H1 (cell line): ENCODE data around the gene HRH1. TPM values are rescaled to one million over a fixed set of nuclear protein-coding genes. Genes with fewer than 3 reads are reported as not detected.

Experiments used
- CTCF ChIA-PET: fragments of 300-600 bp; sonication (Branson Sonifier 250); formaldehyde crosslinking; loops from one replicate; lab custom pipeline; 2021; ENCODE audit not compliant: partially characterized antibody; lab: Charles Lee
- POLR2A ChIA-PET: fragments of 300-600 bp; sonication (Branson Sonifier 250); formaldehyde crosslinking; loops from one replicate; lab custom pipeline; 2021; ENCODE audit warnings: inconsistent platforms; ENCODE audit not compliant: partially characterized antibody; lab: Charles Lee
- DNase-seq, 2 experiments: peaks; one replicate each; pipeline versions ENCODE4 v3.0.0 to v3.0.0-alpha.2; 2010 to 2022; ENCODE audit warnings: low spot score in 2 of 2, low read depth in 1 of 2, mixed read lengths in 1 of 2
- FAIRE-seq: peaks from 2 replicates; lab custom pipeline; 2011; peaks lifted over from hg19 to GRCh38; lab: Jason Lieb, UNC
- H2AFZ ChIP-seq: 2 replicates; pipeline ENCODE4 v1.8.1; 2012; ENCODE audit warnings: low read length, inconsistent platforms
- H2AK5ac ChIP-seq: 2 replicates; pipeline ENCODE4 v1.6.1; 2013; ENCODE audit warnings: low read depth, low read length
- H2BK120ac ChIP-seq: replicated peaks from 2 replicates; pipeline ENCODE3; 2013; ENCODE audit warnings: low read depth, low read length, inconsistent platforms
- H2BK12ac ChIP-seq: 2 replicates; pipeline ENCODE4 v1.6.1; 2013; ENCODE audit warnings: low read depth, low read length
- H2BK15ac ChIP-seq: 2 replicates; pipeline ENCODE4 v1.6.1; 2013; ENCODE audit warnings: low read length
- H2BK20ac ChIP-seq: 2 replicates; pipeline ENCODE4 v1.6.1; 2013; ENCODE audit warnings: low read length
- H2BK5ac ChIP-seq: 2 replicates; pipeline ENCODE4 v1.6.1; 2013; ENCODE audit warnings: low read depth, low read length
- H3K14ac ChIP-seq: 2 replicates; pipeline ENCODE4 v1.6.1; 2013; ENCODE audit warnings: inconsistent platforms; ENCODE audit not compliant: insufficient read length
- H3K18ac ChIP-seq: 2 replicates; pipeline ENCODE4 v1.6.1; 2013; ENCODE audit warnings: low read length; ENCODE audit errors: extremely low read depth
- H3K23ac ChIP-seq: 2 replicates; pipeline ENCODE4 v1.6.1; 2013; ENCODE audit warnings: inconsistent platforms; ENCODE audit not compliant: insufficient read length
- H3K23me2 ChIP-seq: 2 replicates; pipeline ENCODE4 v1.6.1; 2013; ENCODE audit warnings: low read depth, low read length
- H3K27ac ChIP-seq: 2 replicates; pipeline ENCODE4 v1.6.1; 2011; ENCODE audit warnings: low read depth, low read length, inconsistent platforms
- H3K27me3 ChIP-seq, 4 experiments: replicated peaks in 1 of 4; 1 replicate in 1 of 4; 2 replicates in 3 of 4; pipeline versions ENCODE4 v1.6.1 to v1.8.1; 2011 to 2013; ENCODE audit warnings: low read length in 3 of 4, mild to moderate bottlenecking in 3 of 4, inconsistent platforms in 2 of 4, mixed read lengths in 2 of 4, moderate library complexity in 1 of 4; ENCODE audit not compliant: control insufficient read depth in 3 of 4, insufficient read depth in 3 of 4; ENCODE audit errors: extremely low read depth in 1 of 4
- H3K36me3 ChIP-seq, 4 experiments: 2 replicates each; pipeline versions ENCODE4 v1.6.1 to v1.8.1; 2011 to 2013; ENCODE audit warnings: mild to moderate bottlenecking in 4 of 4, low read length in 3 of 4, moderate library complexity in 2 of 4, control low read depth in 1 of 4, inconsistent platforms in 1 of 4; ENCODE audit not compliant: insufficient read depth in 4 of 4, control insufficient read depth in 2 of 4
- H3K4ac ChIP-seq: replicated peaks from 2 replicates; pipeline ENCODE3; 2013; ENCODE audit warnings: low read length, low read depth, mixed read lengths, inconsistent platforms; ENCODE audit not compliant: insufficient read length
- H3K4me1 ChIP-seq, 4 experiments: replicated peaks in 1 of 4; 1 replicate in 1 of 4; 2 replicates in 3 of 4; pipeline versions ENCODE4 v1.6.1 to v1.8.1; 2011 to 2013; ENCODE audit warnings: low read length in 3 of 4, inconsistent platforms in 2 of 4, mixed read lengths in 1 of 4; ENCODE audit not compliant: insufficient read depth in 4 of 4, control insufficient read depth in 3 of 4
- H3K4me2 ChIP-seq, 2 experiments: 2 replicates each; pipeline versions ENCODE4 v1.6.1 to v1.8.1; 2011 to 2013; ENCODE audit warnings: low read depth in 2 of 2, low read length in 2 of 2, control low read depth in 1 of 2, inconsistent platforms in 1 of 2, mild to moderate bottlenecking in 1 of 2; ENCODE audit not compliant: insufficient read depth in 1 of 2
- H3K4me3 ChIP-seq, 4 experiments: fragments of 200-600, 300-600 bp in 1 of 4; sonication (generic), shearing (Covaris generic), sonication (Bioruptor Twin) in 1 of 4; 2 replicates each; pipeline versions ENCODE4 v1.5.1 to v1.8.1; 2011 to 2016; ENCODE audit warnings: low read length in 4 of 4, low read depth in 3 of 4, control low read depth in 2 of 4, inconsistent platforms in 2 of 4, mild to moderate bottlenecking in 2 of 4, mixed read lengths in 1 of 4, moderate library complexity in 1 of 4; ENCODE audit not compliant: insufficient read depth in 2 of 4; ENCODE audit errors: extremely low read depth in 1 of 4
- H3K56ac ChIP-seq: replicated peaks from 2 replicates; pipeline ENCODE3; 2013; ENCODE audit warnings: low read depth, mild to moderate bottlenecking, mixed read lengths, low read length, inconsistent platforms; ENCODE audit not compliant: insufficient read length
- H3K79me1 ChIP-seq: 2 replicates; pipeline ENCODE4 v1.6.1; 2013; ENCODE audit warnings: low read depth, low read length, control low read depth
- H3K79me2 ChIP-seq, 2 experiments: 2 replicates each; pipeline versions ENCODE4 v1.6.1 to v1.8.1; 2012 to 2013; ENCODE audit warnings: low read length in 2 of 2, mild to moderate bottlenecking in 2 of 2, inconsistent platforms in 1 of 2; ENCODE audit not compliant: insufficient read depth in 2 of 2, control insufficient read depth in 1 of 2
- H3K9ac ChIP-seq, 4 experiments: replicated peaks in 1 of 4; 1 replicate in 1 of 4; 2 replicates in 3 of 4; pipeline versions ENCODE4 v1.6.1 to v1.8.1; 2011 to 2013; ENCODE audit warnings: low read depth in 3 of 4, low read length in 3 of 4, control low read depth in 2 of 4, mild to moderate bottlenecking in 2 of 4, moderate library complexity in 2 of 4, inconsistent platforms in 1 of 4; ENCODE audit errors: extremely low read depth in 1 of 4
- H3K9me3 ChIP-seq, 2 experiments: 2 replicates each; pipeline versions ENCODE4 v1.6.1 to v1.8.1; 2012 to 2013; ENCODE audit warnings: mild to moderate bottlenecking in 2 of 2, moderate library complexity in 2 of 2, control low read depth in 1 of 2, inconsistent platforms in 1 of 2, low read depth in 1 of 2, low read length in 1 of 2, mixed read lengths in 1 of 2; ENCODE audit not compliant: insufficient read depth in 2 of 2
- H4K20me1 ChIP-seq, 2 experiments: replicated peaks in 1 of 2; 2 replicates each; pipeline versions ENCODE3 to v1.8.1; 2011 to 2013; ENCODE audit warnings: inconsistent platforms in 2 of 2, low read length in 2 of 2, mild to moderate bottlenecking in 1 of 2; ENCODE audit not compliant: insufficient read depth in 2 of 2, control insufficient read depth in 1 of 2
- H4K5ac ChIP-seq: 2 replicates; pipeline ENCODE4 v1.6.1; 2013; ENCODE audit warnings: low read length, low read depth, mixed read lengths, inconsistent platforms; ENCODE audit not compliant: insufficient read length
- H4K8ac ChIP-seq: 2 replicates; pipeline ENCODE4 v1.8.0; 2013; ENCODE audit warnings: mild to moderate bottlenecking, moderate library complexity, low read length, inconsistent platforms; ENCODE audit not compliant: insufficient read depth; ENCODE audit errors: extremely low read depth
- H4K91ac ChIP-seq: replicated peaks from 2 replicates; pipeline ENCODE3; 2013; ENCODE audit warnings: low read length, mixed read lengths, inconsistent platforms; ENCODE audit not compliant: insufficient read length
- CREB1 ChIP-seq: IDR thresholded peaks from 2 replicates; pipeline ENCODE4 v1.6.1; 2012; ENCODE audit warnings: inconsistent platforms
- CTCF ChIP-seq, 3 experiments: IDR thresholded peaks; 1 replicate in 2 of 3; 2 replicates in 1 of 3; pipeline versions ENCODE4 v1.5.1 to v1.6.1; 2011; ENCODE audit warnings: low read length in 3 of 3, mild to moderate bottlenecking in 3 of 3, inconsistent platforms in 2 of 3, low read depth in 1 of 3, moderate library complexity in 1 of 3; ENCODE audit not compliant: insufficient read depth in 1 of 3; ENCODE audit errors: control extremely low read depth in 1 of 3
- FOSL1 ChIP-seq: IDR thresholded peaks from 2 replicates; pipeline ENCODE4 v1.6.1; 2011; ENCODE audit warnings: mild to moderate bottlenecking, low read depth, low read length, moderate library complexity; ENCODE audit not compliant: insufficient read depth
- GABPA ChIP-seq: IDR thresholded peaks from 2 replicates; pipeline ENCODE4 v1.6.1; 2011; ENCODE audit warnings: mild to moderate bottlenecking, low read length, moderate library complexity, borderline replicate concordance; ENCODE audit not compliant: insufficient read depth
- HDAC2 ChIP-seq, 2 experiments: fragments of 300-600 bp in 1 of 2; sonication (generic) in 1 of 2; IDR thresholded peaks; 2 replicates each; pipeline ENCODE4 v1.6.1; 2011 to 2012; ENCODE audit warnings: low read depth in 2 of 2, low read length in 2 of 2, mild to moderate bottlenecking in 2 of 2, moderate library complexity in 2 of 2, borderline replicate concordance in 1 of 2, inconsistent platforms in 1 of 2
- RXRA ChIP-seq: IDR thresholded peaks from 2 replicates; pipeline ENCODE4 v1.6.1; 2011; ENCODE audit warnings: low read depth, mild to moderate bottlenecking, low read length, moderate library complexity; ENCODE audit not compliant: insufficient read depth
- WGBS, 2 experiments: shearing (Covaris generic) in 1 of 2; methylation state at CpG; one replicate each; pipeline versions ENCODE4 v1.1.6 to v1.1.7; 2013 to 2015; ENCODE audit warnings: low lambda C conversion rate in 2 of 2, mixed read lengths in 2 of 2, inconsistent platforms in 1 of 2, low coverage in 1 of 2, missing lambda C conversion rate in 1 of 2; ENCODE audit not compliant: insufficient replicate concordance in 2 of 2, insufficient coverage in 1 of 2, insufficient read length in 1 of 2; ENCODE audit errors: extremely low coverage in 1 of 2, missing lambda C conversion rate in 1 of 2; 5-methylcytosine and 5-hydroxymethylcytosine counted together
- polyA plus RNA-seq, 7 experiments: library from polyadenylated mRNA; depleted of rRNA in 3 of 7; stranded (reverse) in 5 of 7; unstranded in 2 of 7; fragments of >200 nt in 5 of 7; fragments of 200-250 nt in 2 of 7; gene quantifications; 1 replicate in 5 of 7; 2 replicates in 1 of 7; 4 replicates in 1 of 7; pipeline versions ENCODE4 v1.2.1 to v1.2.3, GENCODE V29; 2011 to 2013; ENCODE audit warnings: missing spikeins in 2 of 7, mixed read lengths in 2 of 7
- total RNA-seq: library from RNA; stranded (reverse); fragmentation: NEBNext Ultra II Directional; extraction: Animal tissue kit (Norgen Biotek cat#: 25700); gene quantifications from 2 replicates; pipeline ENCODE4 v1.2.1, GENCODE V29; 2021

HRH1 gene
- total and polyA plus RNA-seq, 2 of the 8 experiments (the other 6 are each of a cell fraction or from before 2014, with no cell fraction given): 0.11 TPM; not detected in 1

- no peaks in the 10 kb centered on the region for H4K20me1 ChIP-seq
- H3K79me2 ChIP-seq: no peaks in the 10 kb centered on the region
- no peak overlapping the region for H2AFZ ChIP-seq
- no peak overlapping the region for H2BK15ac ChIP-seq
- H3K4me3 ChIP-seq: no peak overlapping the region
- no peak overlapping the region for H3K56ac ChIP-seq
- H2BK120ac ChIP-seq: no peak overlapping the region
- no peak overlapping the region for H2AK5ac ChIP-seq
- H4K91ac ChIP-seq: no peak overlapping the region
- H3K14ac ChIP-seq: no peak overlapping the region
- H2BK12ac ChIP-seq: no peak overlapping the region
- H3K18ac ChIP-seq: no peak overlapping the region
- no peak overlapping the region for H2BK20ac ChIP-seq
- H3K79me1 ChIP-seq: no peaks in the 10 kb centered on the region
- 93% methylated on average over 1 of the region's 1 CpG; no CpG with 5 or more reads in 1 of the 2 experiments for WGBS, 2 experiments
- no peaks in the 10 kb centered on the region for H3K23me2 ChIP-seq
- DNase-seq (no peak), FAIRE-seq (no peak)
- no peaks in the 10 kb centered on the region for H3K27me3 ChIP-seq
- H3K9me3 ChIP-seq: no peaks in the 10 kb centered on the region
- H3K27ac ChIP-seq: no peak overlapping the region
- H4K8ac ChIP-seq: no peak overlapping the region
- H3K23ac ChIP-seq: no peak overlapping the region
- H2BK5ac ChIP-seq: no peak overlapping the region
- ChIA-PET CTCF (interaction anchor here (3.2 kb wide), 1 partner anchor 95 kb away, joined by 18 read pairs; no protein-coding TSS in a partner anchor), POLR2A (no interaction called here)
- H3K4me2 ChIP-seq: no peak overlapping the region
- peaks cover 0 to 2% (median 0%) of the 10 kb centered on the region in 4 experiments; a peak in 3 of 7 replicates for H3K4me1 ChIP-seq
- no peaks in the 10 kb centered on the region for H3K36me3 ChIP-seq
- no peak overlapping the region for H4K5ac ChIP-seq
- H3K9ac ChIP-seq: no peak overlapping the region
- no peak overlapping the region for H3K4ac ChIP-seq
- TF ChIP-seq FOSL1: no peak
- no peak for TF ChIP-seq HDAC2 (IDR thresholded peaks at IDR 0.05; ENCODE audit: borderline replicate concordance in 1 of 2, low read depth in 2 of 2, low read length in 2 of 2)
- TF ChIP-seq RXRA: no peak
- TF ChIP-seq CREB1: no peak
- no peak for TF ChIP-seq CTCF (IDR thresholded peaks at IDR 0.05; ENCODE audit: control extremely low read depth in 1 of 3, insufficient read depth in 1 of 3, low read depth in 1 of 3, low read length in 3 of 3)
- no peak for TF ChIP-seq GABPA
Measured at GRCh38 chr3:11240496-11240895, 86.2 kb downstream of the HRH1 start.
